Hippocampal formation (tissue), 2 donors: ENCODE results near the gene PITX1.
"Not testable (repeated sequence)": the region's sequence is repeated elsewhere in the genome, so short reads cannot be mapped to it uniquely, and the experiment has no call there.

ENCODE experiments used
- DNase-seq, 2 donors: peaks; one replicate each; lab custom pipeline; 2025; lab: John Stamatoyannopoulos, UW

The PITX1 gene

DNA sequence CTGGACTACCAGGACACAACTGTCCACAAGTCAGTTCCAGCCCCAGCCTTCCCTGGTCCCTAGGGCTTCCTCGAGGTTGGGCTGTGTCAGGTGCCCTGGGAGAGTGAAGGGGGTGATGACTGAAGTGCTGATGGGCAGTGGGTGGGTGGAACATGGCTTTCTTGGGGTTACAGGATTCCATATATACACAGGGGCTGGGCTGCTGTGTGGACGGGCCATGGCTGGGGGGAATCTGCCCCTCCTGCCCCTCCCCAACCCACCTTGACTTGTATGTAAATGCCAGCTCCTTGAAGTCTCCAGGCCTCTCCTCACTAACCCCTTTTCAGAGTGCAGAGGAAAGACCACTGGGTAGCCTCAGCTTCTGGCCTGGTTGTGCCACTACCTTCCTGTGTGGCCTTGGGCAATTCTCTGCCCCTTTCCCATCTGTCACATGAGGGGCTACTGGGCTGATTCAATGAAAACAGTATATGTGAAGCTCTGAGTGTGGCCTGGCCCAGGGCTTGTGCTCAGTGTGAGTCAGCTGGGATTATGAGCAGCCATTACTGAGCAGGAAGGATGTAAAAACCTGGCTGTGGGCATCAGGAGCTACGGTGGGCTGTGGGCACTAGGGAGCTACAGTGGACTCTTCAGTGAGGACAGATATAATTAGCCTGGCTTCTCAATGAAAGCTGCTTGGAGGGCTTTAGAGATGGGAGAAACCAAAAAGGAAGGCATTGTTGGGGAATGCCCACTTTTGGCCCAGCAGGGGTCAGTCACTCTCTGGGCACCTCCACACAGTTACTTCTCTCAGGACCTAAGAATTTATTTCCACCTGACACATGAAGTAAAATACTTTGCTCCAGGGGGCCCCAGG, 23.3 kb downstream of the PITX1 start:
- no peak for DNase-seq

GRCh38 chr5:135009736-135010501, 24.1 kb downstream of the PITX1 start:
- no peak for DNase-seq

DNA sequence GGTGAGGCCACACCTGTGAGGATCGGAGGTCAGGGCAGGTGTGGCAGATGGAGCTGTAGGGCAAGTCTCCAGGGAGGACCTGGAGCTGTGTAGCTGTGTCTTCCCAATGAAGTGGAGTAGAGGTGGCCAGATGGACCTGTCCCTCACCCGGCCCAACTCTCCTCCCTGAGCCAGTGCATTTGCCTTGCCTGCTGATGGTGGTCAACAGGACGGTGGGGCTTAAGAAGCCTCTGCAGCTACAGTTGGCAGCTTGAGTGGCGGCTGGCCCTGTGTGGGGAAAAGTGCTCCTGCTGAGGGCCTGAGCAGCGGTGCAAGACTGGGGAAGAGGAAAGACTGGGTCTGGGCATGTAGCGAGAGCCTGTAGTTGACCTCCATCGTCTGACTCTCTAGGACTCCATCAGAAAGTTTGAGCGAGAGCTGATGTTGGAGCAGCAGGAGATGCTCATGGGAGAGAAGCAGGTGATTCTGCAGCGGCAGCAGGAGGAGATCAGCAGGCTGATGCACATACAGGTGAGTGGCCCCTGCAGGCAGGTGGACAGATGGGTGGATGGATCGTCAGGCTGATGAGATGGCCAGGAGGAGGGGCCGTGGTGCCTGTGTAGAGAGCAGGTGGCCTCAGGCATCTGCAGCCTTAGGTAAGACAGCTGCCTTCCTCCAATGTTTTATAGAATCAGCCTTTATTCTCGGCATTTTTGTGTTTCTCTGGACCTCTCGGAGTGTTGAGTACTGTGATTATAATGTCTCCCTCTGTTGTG, 24.9 kb downstream of the PITX1 start:
- DNase-seq: no peak

DNA sequence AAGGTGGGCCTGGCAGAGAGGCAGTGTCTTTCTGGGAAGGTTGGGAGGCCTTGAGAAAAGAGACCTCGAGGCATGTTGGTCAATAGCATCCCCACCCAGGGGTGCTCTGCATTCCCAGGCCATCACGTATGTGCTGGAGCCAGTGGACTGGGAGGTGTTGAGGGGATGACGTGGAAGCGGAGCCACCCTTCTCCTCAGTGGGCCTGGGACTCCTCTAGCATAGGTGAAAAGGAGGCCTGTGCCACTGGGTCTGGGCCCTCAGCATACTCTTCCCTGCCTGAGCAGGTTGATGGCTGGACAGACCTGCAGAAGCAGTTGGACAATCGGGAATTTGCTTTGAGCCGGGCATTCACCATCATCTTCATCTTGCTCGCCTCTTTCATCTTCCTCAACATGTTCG, 25.5 kb downstream of the PITX1 start:
- DNase-seq: no peak

GRCh38 chr5:135007749-135008363, 26.2 kb downstream of the PITX1 start:
- no peak for DNase-seq

DNA sequence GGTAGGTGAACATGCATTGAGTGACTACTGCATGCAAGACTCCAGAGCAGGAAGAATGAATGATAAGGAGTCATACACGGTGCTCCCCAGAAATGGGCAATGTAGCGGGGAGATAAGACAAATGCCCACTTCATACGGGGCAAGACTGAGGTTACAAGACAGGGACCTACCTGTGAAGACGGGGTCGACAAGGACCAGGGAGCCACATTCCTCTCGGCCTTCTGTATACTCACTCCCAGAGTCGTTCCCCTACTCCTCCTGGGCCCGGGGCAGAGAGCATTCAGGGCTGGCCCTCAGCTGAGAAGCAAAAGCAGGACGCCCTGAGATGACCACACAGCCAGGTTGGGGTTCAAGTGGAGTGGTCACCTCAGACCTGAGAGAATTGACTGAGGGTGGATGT, 26.7 kb downstream of the PITX1 start:
- DNase-seq: no peak

DNA sequence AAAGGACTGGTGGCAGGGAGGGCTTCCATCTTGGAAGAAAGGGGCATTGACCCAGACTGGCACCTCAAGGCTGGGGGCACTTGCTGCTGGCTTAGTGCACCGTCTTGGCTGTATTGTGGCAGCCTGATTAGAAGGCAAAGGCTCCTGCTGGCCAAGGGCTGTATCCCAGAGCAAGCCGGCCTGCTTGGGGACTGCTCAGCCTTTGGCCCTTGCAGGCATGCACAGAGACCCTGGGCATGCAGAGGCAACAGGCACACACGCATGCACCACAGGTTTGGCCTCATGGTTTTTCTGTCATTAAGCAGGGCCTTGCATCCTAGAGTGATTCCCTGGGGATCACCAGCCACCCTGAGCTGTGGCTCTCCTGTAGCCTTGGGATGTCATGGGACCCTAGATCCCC, 29.0 kb downstream of the PITX1 start:
- no peak for DNase-seq

DNA sequence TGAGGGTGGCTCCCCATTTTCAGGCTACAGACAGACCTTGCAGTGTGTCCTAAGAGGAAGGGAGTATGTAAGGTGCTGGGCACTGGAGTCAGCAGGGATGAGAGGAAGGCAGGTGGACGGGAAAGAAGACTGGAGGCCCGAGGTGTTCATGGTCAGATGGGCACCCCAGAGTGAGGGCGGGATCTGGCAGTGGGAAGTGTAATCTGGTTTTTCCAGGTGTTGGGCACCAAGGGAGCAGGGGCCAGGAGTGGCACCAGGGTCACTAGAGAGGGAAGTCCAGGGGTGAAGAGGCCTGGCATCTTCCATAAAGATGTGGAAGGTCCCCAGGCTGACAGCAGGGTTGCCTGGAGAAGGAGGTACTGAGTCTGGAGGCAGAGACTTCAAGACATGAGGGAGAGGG, 29.7 kb downstream of the PITX1 start:
- no peak for DNase-seq

DNA sequence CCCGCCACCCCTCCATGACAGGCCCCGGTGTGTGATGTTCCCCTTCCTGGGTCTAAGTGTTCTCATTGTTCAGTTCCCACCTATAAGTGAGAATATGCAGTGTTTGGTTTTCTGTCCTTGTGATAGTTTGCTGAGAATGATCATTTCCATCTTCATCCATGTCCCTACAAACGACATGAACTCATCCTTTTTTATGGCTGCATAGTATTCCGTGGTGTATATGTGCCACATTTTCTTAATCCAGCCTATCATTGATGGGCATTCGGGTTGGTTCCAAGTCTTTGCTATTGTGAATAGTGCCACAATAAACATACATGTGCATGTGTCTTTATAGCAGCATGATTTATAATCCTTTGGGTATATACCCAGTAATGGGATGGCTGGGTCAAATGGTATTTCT, 36.0 kb downstream of the PITX1 start:
- not testable (repeated sequence) for DNase-seq

- no peak for DNase-seq
Measured at GRCh38 chr5:134997015-134997414, 37.0 kb downstream of the PITX1 start.

DNA sequence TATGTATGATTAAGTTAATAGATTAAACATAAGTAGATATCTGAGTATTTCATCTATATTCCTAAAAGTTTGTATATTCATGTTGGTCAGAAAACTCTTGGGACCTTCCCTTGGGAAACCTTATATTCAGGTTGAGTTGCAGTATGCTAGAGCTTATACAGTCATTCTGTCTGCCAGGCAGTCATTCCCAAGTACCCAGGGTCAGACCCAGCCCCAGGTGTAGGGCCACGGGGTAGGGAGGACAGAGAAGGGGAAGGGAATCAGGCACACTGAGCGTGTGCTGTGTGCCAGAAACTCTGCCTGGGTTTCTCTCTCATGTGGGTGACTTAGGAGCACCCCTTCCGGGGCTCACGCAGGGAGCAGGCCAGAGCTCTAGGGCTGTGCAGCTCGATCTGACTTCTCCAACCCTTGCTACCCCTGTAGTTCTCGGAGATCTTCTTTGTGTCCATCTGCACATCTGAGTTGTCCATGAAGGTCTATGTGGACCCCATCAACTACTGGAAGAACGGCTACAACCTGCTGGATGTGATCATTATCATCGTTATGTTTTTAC, 38.1 kb downstream of the PITX1 start:
- DNase-seq: no peak

DNA sequence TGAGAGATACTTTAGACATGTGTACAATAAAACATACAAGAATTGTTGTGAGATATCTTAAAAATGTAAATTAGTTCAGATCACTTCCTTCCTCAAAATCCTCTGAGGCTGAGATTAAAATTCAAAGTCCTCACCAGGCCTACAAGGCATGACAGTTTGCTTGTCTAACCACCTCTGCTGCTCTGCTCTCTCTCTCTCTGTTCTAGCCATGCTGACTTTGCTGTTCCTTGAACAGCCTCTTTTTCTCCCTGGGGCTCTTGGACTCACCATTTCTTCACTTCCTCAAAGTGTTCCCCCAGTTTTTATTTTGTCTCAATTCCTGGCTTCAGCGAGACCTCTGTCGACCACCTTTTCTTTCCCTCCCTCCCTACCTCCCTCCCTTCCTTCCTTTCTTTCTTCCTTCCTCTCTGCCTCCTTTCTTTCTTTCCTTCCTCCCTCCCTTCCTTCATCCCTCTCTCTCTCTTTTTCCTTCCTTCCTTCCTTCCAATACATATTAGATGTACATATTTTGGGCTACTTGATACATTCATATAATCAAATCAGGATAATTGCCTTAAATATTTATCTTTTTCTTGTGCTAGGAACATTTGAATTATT, 39.4 kb downstream of the PITX1 start:
- no peak for DNase-seq

GRCh38 chr5:134993161-134993560, 40.9 kb downstream of the PITX1 start:
- DNase-seq: no peak

DNA sequence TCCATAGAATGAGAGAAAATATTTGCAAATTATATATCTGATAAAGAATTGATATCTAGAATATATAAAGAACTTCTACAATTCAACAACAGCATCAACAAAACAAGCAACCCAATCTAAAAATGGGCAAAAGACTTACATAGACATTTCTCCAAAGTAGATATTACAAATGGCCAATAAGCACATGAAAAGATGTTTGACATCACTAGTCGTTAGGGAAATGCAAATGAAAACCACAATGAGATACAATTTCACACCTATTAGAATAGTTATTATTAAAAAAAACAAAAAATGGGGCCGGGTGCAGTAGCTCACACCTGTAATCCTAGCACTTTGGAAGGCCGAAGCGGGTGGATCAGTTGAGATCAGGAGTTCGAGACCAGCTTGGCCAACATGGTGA, 41.9 kb downstream of the PITX1 start:
- DNase-seq: no peak

DNA sequence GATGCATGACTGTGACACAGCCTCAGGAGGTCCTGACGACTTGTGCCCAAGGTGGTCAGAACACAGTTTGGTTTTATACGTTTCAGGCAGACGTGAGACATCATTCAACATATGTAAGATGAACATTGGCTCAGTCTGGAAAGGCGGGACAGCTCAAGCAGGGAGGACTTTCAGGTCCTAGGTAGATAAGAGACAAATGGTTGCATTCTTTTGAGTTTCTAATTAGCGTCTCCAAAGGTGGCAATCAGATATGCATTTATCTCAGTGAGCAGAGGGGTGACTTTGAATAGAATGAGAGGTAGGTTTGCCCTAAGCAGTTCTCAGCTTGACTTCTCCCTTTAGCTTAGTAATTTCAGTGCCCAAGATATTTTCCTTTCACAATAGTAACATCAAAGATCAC, 43.8 kb downstream of the PITX1 start:
- DNase-seq: not testable (repeated sequence)

- no peak for DNase-seq
Measured at GRCh38 chr5:134989266-134989830, 44.7 kb downstream of the PITX1 start.

DNA sequence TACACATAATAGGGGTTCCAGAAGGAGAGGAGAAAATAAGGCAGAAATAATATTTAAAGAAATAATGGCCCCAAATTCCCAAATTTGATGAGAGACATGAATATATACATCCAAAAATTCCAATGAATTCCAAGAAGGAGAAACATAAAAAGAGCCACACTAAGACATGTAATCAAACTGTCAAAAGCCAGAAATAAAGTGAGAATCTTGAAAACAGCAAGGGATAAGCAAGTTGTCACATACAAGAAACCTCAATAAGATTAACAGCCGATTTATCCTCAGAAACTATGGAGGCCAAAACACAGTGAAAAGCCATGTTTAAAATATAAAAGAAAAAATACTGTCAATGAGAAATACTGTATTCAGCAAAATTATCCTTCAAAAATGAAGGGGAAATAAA, 51.8 kb downstream of the PITX1 start:
- no peak for DNase-seq

GRCh38 chr5:134979416-134979815, 54.6 kb downstream of the PITX1 start:
- DNase-seq: no peak
